ENCODE measurements around the gene EFEMP1. TPM values are rescaled to one million over a fixed set of nuclear protein-coding genes. Genes with fewer than 3 reads are reported as not detected.

EFEMP1 gene
- polyA plus RNA-seq, 1 of the 3 experiments (the other 2 are of a cell fraction): 1,015 TPM

DNA sequence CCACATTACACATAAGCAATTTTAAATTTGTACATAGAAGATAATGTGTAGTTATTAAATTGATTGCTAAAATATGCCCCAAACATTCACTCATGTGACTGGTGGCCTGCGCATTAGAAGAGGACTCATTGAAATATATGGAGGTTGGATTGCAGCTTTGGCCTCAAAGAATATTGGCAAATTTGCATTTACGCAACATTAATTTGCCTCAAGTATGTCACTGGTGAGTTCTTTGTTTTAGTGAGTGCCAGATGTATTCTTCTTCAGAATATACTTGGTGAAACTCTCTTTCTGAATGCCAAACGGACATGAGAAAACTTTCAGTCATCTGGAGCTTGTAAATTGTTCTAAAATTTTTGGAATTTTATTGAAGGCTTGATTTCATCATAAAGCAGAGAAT is 5.9 kb upstream of the EFEMP1 start:
- DNase-seq: no peak
- Histone ChIP-seq H3K36me3 (replicated peaks in 1 of 2; ENCODE audit: control insufficient read depth in 1 of 2, insufficient read depth in 2 of 2, low read length in 1 of 2) (no peaks in the 10 kb centered on the region), H3F3A (replicated peaks; ENCODE audit: insufficient read depth) (no peaks in the 10 kb centered on the region), H3K9me3 (no peaks in the 10 kb centered on the region), H3K4me1 (ENCODE audit: control insufficient read depth in 1 of 2, insufficient read depth in 2 of 2, low read depth in 1 of 2, low read length in 1 of 2) (no peaks in the 10 kb centered on the region), H2AFZ (ENCODE audit: low read depth) (no peak overlapping the region), H3K4me3 (ENCODE audit: low read depth in 2 of 2, low read length in 1 of 2) (no peak overlapping the region), H3K27me3 (ENCODE audit: insufficient read depth) (no peaks in the 10 kb centered on the region), H3K9ac (no peak overlapping the region), H3K27ac (ENCODE audit: low read depth in 2 of 2, low read length in 1 of 2) (no peak overlapping the region), H3K9me2 (no peaks in the 10 kb centered on the region), H3K4me2 (no peak overlapping the region), H3K79me2 (ENCODE audit: insufficient read depth) (no peaks in the 10 kb centered on the region), H4K20me1 (ENCODE audit: insufficient read depth) (no peaks in the 10 kb centered on the region)
- POLR2A ChIA-PET: no interaction called here
- WGBS (ENCODE audit: low lambda C conversion rate): 76% methylated on average over 3 of the region's 3 CpGs
- CTCF ChIA-PET: interaction anchor here (1.2 kb wide), 1 partner anchor 158 kb away, joined by 3 read pairs; no protein-coding TSS in a partner anchor
- TF ChIP-seq RCOR1 (IDR thresholded peaks at IDR 0.05; ENCODE audit: low read length) (no peak), GABPA (IDR thresholded peaks at IDR 0.05; ENCODE audit: low read depth) (no peak), POLR2AphosphoS5 (IDR thresholded peaks at IDR 0.05; ENCODE audit: low read depth, low read length) (no peak), EZH2phosphoT487 (IDR thresholded peaks at IDR 0.05; ENCODE audit: borderline replicate concordance, low read depth) (no peak), JUND (IDR thresholded peaks at IDR 0.05) (no peak), ELF1 (IDR thresholded peaks at IDR 0.05) (no peak), MEF2A (IDR thresholded peaks at IDR 0.05; ENCODE audit: borderline replicate concordance, low read depth) (no peak), NRF1 (IDR thresholded peaks at IDR 0.05; ENCODE audit: low read depth, low read length) (no peak), GATA2 (CRISPR knock-in tag; IDR thresholded peaks at IDR 0.05) (no peak), TCF12 (IDR thresholded peaks at IDR 0.05) (no peak)
- TF ChIP-seq, protein P1, sequence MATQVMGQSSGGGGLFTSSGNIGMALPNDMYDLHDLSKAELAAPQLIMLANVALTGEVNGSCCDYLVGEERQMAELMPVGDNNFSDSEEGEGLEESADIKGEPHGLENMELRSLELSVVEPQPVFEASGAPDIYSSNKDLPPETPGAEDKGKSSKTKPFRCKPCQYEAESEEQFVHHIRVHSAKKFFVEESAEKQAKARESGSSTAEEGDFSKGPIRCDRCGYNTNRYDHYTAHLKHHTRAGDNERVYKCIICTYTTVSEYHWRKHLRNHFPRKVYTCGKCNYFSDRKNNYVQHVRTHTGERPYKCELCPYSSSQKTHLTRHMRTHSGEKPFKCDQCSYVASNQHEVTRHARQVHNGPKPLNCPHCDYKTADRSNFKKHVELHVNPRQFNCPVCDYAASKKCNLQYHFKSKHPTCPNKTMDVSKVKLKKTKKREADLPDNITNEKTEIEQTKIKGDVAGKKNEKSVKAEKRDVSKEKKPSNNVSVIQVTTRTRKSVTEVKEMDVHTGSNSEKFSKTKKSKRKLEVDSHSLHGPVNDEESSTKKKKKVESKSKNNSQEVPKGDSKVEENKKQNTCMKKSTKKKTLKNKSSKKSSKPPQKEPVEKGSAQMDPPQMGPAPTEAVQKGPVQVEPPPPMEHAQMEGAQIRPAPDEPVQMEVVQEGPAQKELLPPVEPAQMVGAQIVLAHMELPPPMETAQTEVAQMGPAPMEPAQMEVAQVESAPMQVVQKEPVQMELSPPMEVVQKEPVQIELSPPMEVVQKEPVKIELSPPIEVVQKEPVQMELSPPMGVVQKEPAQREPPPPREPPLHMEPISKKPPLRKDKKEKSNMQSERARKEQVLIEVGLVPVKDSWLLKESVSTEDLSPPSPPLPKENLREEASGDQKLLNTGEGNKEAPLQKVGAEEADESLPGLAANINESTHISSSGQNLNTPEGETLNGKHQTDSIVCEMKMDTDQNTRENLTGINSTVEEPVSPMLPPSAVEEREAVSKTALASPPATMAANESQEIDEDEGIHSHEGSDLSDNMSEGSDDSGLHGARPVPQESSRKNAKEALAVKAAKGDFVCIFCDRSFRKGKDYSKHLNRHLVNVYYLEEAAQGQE (IDR thresholded peaks at IDR 0.05; ENCODE audit: low read depth, low read length): no peak
- TF ChIP-seq, protein P2, sequence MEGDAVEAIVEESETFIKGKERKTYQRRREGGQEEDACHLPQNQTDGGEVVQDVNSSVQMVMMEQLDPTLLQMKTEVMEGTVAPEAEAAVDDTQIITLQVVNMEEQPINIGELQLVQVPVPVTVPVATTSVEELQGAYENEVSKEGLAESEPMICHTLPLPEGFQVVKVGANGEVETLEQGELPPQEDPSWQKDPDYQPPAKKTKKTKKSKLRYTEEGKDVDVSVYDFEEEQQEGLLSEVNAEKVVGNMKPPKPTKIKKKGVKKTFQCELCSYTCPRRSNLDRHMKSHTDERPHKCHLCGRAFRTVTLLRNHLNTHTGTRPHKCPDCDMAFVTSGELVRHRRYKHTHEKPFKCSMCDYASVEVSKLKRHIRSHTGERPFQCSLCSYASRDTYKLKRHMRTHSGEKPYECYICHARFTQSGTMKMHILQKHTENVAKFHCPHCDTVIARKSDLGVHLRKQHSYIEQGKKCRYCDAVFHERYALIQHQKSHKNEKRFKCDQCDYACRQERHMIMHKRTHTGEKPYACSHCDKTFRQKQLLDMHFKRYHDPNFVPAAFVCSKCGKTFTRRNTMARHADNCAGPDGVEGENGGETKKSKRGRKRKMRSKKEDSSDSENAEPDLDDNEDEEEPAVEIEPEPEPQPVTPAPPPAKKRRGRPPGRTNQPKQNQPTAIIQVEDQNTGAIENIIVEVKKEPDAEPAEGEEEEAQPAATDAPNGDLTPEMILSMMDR (IDR thresholded peaks at IDR 0.05): no peak
- TF ChIP-seq, protein P3, sequence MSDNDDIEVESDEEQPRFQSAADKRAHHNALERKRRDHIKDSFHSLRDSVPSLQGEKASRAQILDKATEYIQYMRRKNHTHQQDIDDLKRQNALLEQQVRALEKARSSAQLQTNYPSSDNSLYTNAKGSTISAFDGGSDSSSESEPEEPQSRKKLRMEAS (IDR thresholded peaks at IDR 0.05; ENCODE audit: low read depth): no peak
- TF ChIP-seq, protein P4, sequence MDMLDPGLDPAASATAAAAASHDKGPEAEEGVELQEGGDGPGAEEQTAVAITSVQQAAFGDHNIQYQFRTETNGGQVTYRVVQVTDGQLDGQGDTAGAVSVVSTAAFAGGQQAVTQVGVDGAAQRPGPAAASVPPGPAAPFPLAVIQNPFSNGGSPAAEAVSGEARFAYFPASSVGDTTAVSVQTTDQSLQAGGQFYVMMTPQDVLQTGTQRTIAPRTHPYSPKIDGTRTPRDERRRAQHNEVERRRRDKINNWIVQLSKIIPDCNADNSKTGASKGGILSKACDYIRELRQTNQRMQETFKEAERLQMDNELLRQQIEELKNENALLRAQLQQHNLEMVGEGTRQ (IDR thresholded peaks at IDR 0.05; ENCODE audit: borderline replicate concordance, low read depth, low read length): no peak

All from SK-N-SH (cell line).